ENCODE results near the gene HKDC1.

DNA sequence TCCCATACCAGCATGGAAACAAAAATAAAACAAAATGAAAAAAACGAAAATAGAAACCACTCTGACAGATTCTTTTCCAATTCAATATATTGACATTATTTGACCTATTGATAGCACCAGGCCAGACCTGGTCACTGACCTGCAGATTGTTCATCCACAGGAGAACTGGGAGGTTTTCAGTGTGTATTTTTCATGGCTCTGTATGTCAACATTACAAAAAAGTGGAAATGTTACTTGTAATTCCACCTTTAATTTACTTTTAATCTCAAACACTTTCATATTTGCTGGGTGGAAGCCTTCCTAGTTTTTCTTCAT lies 2.9 kb downstream of the HKDC1 start:
- TF ChIP-seq, protein P1, sequence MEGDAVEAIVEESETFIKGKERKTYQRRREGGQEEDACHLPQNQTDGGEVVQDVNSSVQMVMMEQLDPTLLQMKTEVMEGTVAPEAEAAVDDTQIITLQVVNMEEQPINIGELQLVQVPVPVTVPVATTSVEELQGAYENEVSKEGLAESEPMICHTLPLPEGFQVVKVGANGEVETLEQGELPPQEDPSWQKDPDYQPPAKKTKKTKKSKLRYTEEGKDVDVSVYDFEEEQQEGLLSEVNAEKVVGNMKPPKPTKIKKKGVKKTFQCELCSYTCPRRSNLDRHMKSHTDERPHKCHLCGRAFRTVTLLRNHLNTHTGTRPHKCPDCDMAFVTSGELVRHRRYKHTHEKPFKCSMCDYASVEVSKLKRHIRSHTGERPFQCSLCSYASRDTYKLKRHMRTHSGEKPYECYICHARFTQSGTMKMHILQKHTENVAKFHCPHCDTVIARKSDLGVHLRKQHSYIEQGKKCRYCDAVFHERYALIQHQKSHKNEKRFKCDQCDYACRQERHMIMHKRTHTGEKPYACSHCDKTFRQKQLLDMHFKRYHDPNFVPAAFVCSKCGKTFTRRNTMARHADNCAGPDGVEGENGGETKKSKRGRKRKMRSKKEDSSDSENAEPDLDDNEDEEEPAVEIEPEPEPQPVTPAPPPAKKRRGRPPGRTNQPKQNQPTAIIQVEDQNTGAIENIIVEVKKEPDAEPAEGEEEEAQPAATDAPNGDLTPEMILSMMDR (IDR thresholded peaks at IDR 0.05; ENCODE audit: poor library complexity, severe bottlenecking) = no peak
- TF ChIP-seq POLR2AphosphoS5 (IDR thresholded peaks at IDR 0.05) (no peak), EZH2 (IDR thresholded peaks at IDR 0.05; ENCODE audit: borderline replicate concordance, insufficient read depth, low read length, poor library complexity, severe bottlenecking) (no peak)
